Endothelial cell of hepatic sinusoid (primary cell): ENCODE measurements around the gene SMPDL3A.

Experiments
- in situ Hi-C: cut with HindIII; loops from 2 replicates; pipeline ENCODE4 v1.10.0; 2017; ENCODE audit warnings: low sequenced_read_pairs

SMPDL3A gene

DNA sequence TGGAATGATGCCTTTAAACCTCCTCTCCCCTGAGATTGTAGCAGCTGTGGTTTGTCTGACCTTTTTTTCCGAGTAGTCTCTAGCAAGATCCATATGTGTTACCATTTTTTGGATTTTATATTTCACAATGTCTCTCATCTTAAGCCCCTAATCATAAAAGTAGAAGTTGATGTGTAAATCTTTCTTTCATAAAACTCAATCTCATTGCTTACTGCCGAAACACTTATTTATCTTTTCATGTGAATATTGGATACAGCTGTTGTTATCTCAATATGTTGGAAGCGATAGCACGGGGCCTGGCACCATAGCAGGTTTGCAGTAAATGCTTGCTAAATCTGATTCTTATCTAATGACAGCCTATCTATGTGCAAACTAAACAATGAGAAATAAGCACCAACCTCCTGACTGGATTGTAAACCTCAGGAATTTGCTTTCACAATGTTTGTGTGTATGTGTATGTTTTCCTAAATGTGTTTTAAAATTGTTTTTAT lies 14.2 kb downstream of the SMPDL3A start:
- in situ Hi-C loops = no loop called here

DNA sequence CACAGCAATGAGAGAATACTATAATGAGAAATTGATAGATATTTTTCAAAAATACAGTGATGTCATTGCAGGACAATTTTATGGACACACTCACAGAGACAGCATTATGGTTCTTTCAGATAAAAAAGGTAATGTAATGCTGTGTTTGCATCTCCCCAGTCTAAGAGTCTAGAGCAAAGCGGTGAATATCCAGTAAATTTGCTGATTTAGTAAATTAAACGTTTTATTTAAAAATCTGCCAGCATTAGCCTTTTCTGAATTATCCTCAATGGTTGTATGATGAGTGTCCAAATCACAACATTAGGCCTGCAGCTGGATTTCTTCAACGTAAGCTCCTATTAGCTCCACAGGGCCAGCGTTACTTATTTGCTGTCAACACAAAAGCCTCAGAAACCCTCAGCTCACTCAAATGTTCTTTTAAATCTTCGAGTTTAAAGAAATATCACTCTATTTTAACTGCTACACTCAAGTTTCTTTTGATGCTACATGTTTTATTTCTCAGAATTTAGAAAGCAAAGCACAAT lies 16.0 kb downstream of the SMPDL3A start:
- in situ Hi-C loops = no loop called here

DNA sequence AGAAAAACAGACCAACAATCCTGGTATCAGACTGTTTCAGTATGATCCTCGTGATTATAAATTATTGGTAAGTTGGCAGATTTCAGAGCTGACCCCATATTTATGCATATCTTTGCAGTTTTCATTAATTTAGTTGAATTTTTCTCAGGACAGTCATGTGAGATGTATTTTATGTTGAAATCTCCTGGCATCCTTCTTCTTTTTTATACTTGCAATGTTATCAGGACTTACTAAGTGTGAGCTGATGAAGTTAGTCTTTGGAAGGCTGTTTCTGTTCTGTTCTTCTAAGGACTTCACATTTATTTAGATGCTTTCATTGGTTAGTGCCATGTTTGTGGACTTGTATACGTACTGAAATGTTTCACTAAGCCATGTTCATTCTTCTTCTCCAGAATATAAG lies 17.2 kb downstream of the SMPDL3A start:
- in situ Hi-C loops = no loop called here

DNA sequence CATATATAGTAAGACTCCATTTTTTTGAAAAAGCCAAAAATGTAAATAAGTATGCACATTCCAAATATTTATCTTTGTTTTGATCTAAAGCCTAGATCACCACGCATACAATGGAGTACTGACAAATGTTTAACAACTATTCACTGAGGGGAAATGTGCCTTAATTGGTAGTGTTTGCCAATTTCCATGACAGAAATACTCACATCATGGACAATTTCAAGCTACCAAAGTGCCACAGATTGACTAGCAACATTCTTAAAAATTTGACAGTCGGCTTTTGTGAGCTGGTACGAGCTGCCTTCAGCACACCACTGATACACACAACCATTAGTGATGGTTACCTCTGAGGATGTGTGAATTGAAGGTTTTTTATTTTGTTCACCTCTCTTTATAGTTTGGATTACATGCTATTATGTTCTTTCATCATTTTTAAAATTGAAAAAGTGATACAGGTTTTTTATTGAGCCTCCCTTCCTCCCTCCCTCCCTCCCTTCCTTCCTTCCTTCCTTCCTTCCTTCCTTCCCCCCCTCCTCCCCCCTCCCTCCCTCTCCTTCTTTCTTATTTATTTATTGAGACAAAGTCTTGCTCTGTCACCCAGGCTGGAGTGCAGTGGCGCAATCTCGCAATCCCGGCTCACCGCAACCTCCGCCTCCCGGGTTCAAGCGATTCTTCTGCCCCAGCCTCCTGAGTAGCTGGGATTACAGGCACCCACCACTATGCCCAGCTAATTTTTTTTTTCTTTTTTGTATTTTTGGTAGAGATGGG lies 19.2 kb downstream of the SMPDL3A start:
- in situ Hi-C loops = no loop called here

DNA sequence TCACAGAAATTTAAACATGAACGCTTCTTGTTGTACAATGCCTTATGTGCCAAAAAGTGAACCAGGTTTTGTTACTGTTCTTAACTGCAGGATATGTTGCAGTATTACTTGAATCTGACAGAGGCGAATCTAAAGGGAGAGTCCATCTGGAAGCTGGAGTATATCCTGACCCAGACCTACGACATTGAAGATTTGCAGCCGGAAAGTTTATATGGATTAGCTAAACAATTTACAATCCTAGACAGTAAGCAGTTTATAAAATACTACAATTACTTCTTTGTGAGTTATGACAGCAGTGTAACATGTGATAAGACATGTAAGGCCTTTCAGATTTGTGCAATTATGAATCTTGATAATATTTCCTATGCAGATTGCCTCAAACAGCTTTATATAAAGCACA lies 19.9 kb downstream of the SMPDL3A start:
- in situ Hi-C loops = no loop called here

DNA sequence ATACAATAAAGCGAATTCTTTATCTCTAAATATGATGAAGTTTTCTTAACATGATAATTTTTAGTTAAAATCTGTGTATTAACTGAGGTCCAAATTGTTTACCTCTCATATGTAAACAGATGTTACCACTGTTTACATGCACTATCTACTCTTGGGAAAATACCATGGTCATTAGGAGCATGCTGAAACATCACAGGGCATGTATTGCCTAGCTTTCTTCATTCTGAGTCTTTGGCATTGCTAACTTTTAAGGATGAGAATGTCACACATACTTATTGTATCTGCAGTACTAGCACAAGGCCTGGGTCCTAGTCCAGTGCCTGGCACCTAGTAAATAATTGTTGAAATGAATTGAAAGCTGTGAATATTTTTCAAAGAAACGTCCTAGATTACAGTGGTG lies 20.6 kb downstream of the SMPDL3A start:
- in situ Hi-C loops = no loop called here

DNA sequence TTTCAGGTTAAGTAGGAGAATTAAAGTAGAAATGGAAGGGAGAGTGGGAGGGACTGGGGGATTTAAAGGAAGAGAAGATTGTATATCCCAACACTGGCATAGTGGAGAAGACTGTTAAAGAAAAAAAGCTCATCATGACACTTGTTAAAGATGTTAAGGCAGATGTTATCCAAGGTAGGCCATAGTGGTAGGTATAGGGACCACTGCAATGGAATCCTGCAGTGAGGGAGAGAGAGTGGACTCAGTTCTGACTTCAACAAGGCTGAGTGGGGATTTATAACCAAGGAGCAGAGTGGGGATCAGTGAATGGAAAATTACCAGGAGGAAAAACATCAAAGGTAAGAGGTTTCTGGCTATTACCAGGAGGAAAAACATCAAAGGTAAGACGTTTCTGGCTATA lies 21.1 kb downstream of the SMPDL3A start:
- in situ Hi-C loops = no loop called here

DNA sequence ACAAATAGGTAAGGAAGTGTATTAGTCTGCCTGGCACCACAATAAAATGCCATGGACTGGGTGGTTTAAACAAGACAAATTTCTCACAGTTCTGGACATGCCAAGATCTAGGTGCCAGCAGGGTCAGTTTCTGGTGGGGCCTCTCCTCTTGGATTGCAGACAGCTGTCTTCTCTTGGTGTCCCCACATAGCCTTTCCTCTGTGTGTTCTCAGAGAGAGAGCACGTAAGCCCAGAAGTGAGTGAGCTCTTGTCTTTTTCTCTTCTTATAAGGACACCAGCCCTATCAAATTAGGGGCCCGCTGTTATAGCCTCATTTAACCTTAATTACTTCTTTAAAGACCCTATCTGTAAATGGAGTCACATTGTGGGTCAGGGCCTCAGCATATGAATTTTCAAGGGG lies 28.3 kb downstream of the SMPDL3A start:
- in situ Hi-C loops = no loop called here

DNA sequence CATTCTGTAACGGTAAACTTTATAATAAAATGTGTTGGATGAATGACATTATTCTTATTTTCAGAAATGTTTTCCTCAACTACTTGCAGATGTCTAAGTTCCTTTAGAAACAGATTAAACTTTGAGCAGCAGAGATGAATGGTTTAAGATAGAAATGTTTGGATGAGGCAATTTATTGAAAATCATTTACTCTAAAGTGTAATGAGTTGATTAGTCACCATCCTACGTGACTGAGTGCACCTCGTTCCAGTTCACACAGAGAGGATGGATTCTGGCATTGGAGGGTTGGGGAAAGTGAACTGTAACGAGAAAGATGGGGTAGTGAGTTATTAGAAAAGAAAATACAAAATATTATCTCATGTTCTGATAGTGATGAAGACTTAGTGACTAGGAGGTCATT lies 28.7 kb downstream of the SMPDL3A start:
- in situ Hi-C loops = no loop called here

DNA sequence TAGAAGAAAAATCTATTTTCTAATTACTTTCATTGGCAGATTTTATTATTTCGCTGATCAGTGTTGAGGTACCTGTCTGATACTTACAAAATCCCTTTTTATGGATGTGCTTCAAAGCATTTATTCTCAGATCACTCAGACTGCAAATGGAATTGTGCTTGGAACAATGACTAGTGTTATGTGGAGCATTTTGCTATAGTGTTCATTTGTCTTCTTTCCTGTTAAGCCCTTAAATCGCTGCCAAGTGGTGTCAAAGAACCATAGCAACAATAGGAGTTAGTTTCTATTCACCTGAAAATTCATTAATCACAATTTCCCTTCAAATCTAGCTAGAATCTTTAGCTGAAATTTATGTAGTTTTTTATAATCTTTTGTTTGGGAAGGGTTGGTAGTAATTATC lies 29.8 kb downstream of the SMPDL3A start:
- in situ Hi-C loops = no loop called here

DNA sequence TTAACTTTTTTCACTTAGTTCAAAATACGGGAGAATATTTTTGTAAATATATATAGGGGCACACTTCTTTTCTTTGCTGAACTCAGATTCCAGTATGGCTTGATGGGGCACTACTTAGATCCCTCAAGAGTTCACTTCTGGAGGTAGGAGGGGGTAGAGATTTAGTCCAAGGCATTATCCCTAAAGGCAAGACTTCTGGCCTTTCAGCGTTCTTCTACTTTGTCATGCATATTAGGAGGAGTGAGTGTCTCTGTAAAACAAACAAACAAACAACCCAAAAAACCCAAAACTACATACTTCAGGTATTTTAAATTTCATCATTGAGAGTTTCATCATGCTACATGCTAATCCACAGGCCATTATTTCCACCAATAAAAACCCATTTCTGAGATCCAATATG lies 32.0 kb downstream of the SMPDL3A start:
- in situ Hi-C loops = no loop called here

DNA sequence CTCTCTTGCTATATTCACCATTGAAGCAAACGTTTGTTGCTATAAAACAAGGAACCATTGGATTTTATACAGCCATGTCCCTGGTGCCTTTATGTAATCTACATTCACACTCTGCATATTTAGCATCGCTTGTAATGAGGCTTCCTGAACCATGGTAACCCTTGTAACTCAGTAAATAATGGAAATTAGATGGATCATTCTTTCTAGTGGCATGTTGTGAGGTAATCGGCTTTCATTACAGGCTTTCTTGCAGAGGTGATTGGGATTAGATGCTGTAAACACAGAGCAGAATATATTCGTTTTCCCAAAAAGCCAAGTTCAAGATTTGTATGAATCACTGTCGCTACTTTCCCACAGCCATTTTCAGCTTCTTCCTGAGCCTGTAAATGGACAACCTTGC lies 36.1 kb downstream of the SMPDL3A start:
- in situ Hi-C loops = loop anchor here (5.0 kb wide), 1 partner anchor 93 kb away; no protein-coding TSS in a partner anchor

DNA sequence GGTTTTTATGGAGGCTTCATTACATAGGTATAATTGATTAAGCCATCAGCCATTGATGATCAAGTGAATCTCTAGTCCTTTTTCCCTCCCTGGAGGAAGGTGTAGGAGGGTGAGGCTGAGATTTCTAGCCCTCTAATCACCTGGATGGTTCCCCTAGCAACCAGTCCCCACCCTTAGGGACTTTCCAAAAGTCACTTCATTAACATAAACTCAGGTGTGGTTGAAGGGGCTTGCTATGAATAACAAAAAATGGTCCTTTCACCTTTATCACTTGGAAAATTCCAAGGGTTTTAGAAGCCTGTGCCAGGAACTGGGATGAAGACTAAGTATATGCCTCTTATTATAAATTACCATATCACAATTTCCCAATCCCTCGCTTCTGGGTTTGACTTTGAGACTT lies 40.4 kb downstream of the SMPDL3A start:
- in situ Hi-C loops = loop anchor here (5.0 kb wide), 1 partner anchor 97 kb away; no protein-coding TSS in a partner anchor

DNA sequence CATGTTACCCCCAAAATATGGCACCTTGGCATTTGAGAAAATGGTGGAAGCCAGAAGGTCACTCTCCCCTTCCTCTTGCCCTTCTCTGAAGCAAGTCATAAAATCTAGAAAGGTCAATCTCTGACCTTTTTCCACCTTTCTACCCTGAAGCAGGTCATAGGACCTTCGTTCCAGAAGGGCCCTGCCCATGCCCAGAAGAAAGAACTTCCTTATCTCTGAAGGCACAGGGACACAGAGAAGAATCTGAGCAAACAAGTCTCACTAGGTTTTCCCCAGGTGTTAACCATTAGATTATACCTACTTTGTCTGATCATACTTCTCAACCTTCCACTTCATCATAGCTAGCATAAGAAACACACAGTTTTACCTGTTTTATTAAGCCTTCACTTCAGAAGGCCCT lies 42.5 kb downstream of the SMPDL3A start:
- in situ Hi-C loops = no loop called here

DNA sequence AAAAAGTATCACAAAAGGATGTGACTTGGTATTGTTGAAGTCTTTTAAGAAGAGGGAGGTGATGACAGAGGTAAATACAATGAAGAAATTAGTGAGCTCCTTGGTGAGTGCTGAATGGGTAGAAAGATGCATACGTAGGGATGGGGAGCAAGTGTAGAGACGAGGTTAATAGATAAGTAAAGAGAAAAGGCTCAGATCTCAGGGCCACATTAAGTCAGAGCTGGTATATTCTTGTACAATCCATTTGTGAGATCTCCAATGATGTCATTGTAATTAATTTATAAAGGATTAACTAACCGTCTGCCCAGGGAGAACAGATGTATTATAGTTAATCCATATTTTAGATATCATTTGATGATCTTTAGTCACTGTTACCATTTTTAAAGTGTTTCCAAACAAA lies 43.4 kb downstream of the SMPDL3A start:
- in situ Hi-C loops = no loop called here

DNA sequence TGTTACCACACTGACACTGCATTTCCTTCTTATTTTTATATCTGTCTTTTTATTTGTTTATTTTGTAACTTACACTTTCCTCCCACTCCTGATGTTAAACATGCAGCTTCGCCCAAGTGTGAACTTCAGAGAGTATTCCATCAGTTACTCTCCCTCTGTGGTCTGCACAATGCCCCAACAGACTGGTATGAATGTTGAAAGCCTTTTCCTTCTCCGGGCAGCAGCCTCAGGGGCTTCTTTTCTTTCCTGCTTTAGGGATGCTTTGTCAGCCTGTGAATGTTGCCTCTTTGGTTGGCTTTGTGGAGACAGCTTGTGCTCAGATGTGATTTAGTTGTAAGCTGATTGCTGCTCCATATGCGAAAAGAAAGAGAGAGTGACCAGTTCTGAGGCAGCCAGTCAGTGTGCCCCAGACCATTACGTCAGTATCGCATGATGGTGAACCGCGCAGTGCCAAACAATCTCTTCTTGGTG lies 44.0 kb downstream of the SMPDL3A start:
- in situ Hi-C loops = no loop called here

DNA sequence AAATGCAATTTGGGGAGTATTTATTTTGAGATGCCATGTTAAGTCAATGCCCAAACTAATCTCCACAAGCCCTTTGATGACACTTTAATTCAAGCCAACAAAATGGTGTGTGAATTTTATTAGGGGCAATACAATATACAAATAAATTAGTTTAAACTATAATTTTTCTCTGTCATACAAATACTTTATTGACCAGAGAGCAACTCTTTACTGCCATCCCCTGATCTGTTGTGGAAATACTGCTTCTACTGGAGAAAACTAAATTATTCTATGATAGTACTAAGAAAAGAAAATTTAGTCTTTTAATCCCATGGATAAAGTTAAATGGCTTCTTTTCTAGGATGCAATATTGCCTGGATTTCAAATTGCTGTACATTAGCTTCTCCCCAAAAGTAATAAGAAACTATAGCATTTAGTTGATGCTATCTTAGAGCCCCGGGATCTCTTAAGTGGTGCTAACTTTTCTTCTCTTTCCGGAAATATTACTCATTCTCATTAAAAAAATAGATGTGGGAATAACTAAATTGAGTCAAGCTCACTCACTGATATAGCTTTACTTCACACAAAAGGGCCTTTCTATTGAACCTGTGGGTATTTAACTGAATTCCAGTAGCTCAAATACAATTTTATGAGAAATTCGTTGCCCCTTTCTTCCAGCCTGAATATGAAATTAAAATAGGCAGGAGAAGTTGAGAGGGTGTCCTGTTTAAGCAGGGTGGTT lies 49.2 kb downstream of the SMPDL3A start:
- in situ Hi-C loops = no loop called here

DNA sequence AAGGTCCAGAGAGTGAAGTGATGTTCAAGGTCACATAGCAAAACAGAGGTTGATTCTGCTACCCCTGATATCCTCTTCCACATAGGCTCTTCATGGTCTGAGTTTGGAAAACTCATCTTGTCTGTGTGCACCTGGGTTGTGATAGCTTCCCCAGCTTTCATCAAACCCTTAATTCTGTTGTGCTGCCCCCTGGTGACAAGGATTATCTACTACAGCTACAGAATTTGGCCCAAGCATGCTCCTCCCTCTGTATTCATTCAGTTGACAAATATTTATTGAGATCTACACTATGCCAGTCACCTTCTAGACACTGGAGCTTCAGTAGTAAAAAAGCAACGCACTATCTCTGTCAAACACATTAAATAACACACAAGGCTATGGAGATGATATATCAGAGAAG lies 50.4 kb downstream of the SMPDL3A start:
- in situ Hi-C loops = no loop called here

DNA sequence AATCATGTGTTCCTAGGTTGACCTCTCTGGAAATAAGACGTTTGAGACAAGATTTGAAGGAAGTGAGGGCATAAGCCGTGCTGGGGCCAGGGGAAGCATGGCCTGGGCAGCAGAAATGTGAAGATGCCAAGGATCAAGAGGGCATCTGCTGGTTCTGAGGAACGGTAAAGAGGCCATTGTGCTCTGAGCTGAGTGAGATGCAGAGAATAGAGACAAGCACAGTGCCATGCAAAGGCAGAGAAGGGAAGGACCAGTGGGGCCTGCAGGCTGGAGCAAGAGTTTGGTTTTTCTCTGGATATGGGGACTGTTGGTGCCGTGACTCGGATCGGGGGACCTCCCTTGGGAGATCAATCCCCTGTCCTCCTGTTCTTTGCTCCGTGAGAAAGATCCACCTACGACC lies 50.8 kb downstream of the SMPDL3A start:
- in situ Hi-C loops = no loop called here

DNA sequence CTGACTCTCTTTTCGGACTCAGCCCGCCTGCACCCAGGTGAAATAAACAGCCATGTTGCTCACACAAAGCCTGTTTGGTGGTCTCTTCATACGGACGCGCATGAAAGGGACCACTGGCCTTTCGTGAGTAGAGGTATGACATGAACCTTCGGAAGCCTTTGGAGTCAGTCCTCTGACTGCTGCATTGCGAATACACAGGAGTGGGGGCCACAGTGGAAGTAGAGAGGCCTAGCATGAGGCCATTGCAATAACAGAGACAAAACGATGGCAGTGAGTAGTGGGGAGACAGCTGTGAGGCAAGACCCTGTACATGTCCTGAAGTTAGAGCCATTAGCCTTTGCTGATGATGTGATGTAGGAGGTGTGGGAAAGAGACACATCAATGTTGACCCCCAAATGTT lies 56.4 kb downstream of the SMPDL3A start:
- in situ Hi-C loops = no loop called here

DNA sequence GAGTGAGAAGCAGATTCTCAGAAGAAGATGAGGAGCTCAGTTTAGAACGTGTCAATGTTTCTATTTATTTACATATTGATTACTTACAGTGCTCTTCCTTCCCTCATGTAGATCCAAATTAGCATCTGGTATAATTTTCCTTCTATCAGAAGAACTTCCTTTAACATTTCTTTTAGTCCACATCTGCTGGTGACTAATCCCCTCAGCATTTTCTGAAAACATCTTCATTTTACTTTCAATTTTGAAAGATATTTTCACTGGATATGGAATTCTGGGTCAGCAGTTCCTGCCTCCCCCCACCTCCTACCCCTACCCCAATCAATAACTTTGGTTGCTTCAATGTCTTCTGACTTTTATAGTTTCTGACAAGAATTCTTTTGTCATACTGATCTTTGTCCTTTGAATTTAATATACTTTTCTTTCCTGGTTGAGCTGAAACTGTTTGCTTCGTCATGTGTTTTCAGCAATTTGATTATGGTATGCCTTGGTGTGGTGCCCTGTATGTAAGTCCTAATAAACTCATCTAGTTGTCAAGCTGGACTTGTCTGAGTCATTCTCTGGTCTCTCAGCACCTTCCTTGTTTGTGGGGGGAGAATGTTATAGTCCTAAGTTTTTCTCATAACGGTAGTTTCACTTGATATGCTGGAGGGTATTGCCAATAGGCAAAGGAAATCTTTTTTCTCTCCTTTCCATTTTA lies 57.0 kb downstream of the SMPDL3A start:
- in situ Hi-C loops = no loop called here
